A549 (cell line): Measurements from ENCODE around the gene PSMB7. TPM values are rescaled to one million over a fixed set of nuclear protein-coding genes. Genes with fewer than 3 reads are reported as not detected.

ENCODE experiments used
- polyA plus RNA-seq, 4 experiments: library from polyadenylated mRNA; depleted of rRNA in 3 of 4; stranded (reverse); fragments of >200 nt; fragmentation: RNase III in 1 of 4; extraction: RNeasy Plus Mini Kit Qiagen cat#74134 plus additional on column Dnase treatment in 1 of 4; gene quantifications; 2 replicates in 3 of 4; 3 replicates in 1 of 4; pipeline ENCODE4 v1.2.3, GENCODE V29; 2011 to 2017

Gene PSMB7
- polyA plus RNA-seq, 2 of the 4 experiments (the other 2 are of a cell fraction) = 332 to 418 TPM

Other genes starting within 250 kb of the PSMB7 start
- gene NEK6, start 157.5 kb downstream of the PSMB7 start, polyA plus RNA-seq (2011; rRNA removed) = 33.7 and 38.7 TPM in 2 replicates
- gene NEK6, start 157.5 kb downstream of the PSMB7 start, polyA plus RNA-seq (2017; fragmentation: RNase III; extraction: RNeasy Plus Mini Kit Qiagen cat#74134 plus additional on column Dnase treatment) = 26.1 to 38.6 TPM (median 29.8 TPM) in 3 replicates
- not detected in 2 replicates for gene ADGRD2, start 35.0 kb upstream of the PSMB7 start, polyA plus RNA-seq (2011; rRNA removed)
- gene ADGRD2, start 35.0 kb upstream of the PSMB7 start, polyA plus RNA-seq (2017; fragmentation: RNase III; extraction: RNeasy Plus Mini Kit Qiagen cat#74134 plus additional on column Dnase treatment) = not detected in 3 replicates
- gene NR5A1, start 92.0 kb upstream of the PSMB7 start, polyA plus RNA-seq (2011; rRNA removed) = not detected in 2 replicates
- gene NR5A1, start 92.0 kb upstream of the PSMB7 start, polyA plus RNA-seq (2017; fragmentation: RNase III; extraction: RNeasy Plus Mini Kit Qiagen cat#74134 plus additional on column Dnase treatment) = not detected in 3 replicates